H9 (cell line): Measurements from ENCODE around the gene ZNF416. TPM values are rescaled to one million over a fixed set of nuclear protein-coding genes. Genes with fewer than 3 reads are reported as not detected.

ENCODE experiments used
- DNase-seq: peaks from one replicate; pipeline ENCODE4 v3.0.0-alpha.2; 2017
- H2AFZ ChIP-seq: one replicate; pipeline ENCODE4 v1.6.1; 2013; ENCODE audit warnings: mild to moderate bottlenecking, low read length, control low read depth, moderate library complexity
- H2AK5ac ChIP-seq: 2 replicates; pipeline ENCODE4 v1.6.1; 2013; ENCODE audit warnings: low read length, control low read depth, mixed read lengths; ENCODE audit not compliant: insufficient read length
- H2BK120ac ChIP-seq: one replicate; pipeline ENCODE4 v1.6.1; 2013; ENCODE audit warnings: low read depth, mild to moderate bottlenecking, low read length, control low read depth, inconsistent platforms; ENCODE audit not compliant: poor library complexity, severe bottlenecking
- H2BK12ac ChIP-seq: 2 replicates; pipeline ENCODE4 v1.6.1; 2013; ENCODE audit warnings: low read length, control low read depth, mixed read lengths, low read depth; ENCODE audit not compliant: insufficient read length
- H2BK15ac ChIP-seq: 2 replicates; pipeline ENCODE4 v1.6.1; 2013; ENCODE audit warnings: low read depth, low read length, control low read depth
- H2BK20ac ChIP-seq: one replicate; pipeline ENCODE4 v1.6.1; 2013; ENCODE audit warnings: low read depth, mild to moderate bottlenecking, low read length, control low read depth, inconsistent platforms; ENCODE audit not compliant: poor library complexity, severe bottlenecking
- H2BK5ac ChIP-seq: 2 replicates; pipeline ENCODE4 v1.6.1; 2013; ENCODE audit warnings: low read length, control low read depth, mixed read lengths; ENCODE audit not compliant: insufficient read length
- H3K14ac ChIP-seq: 2 replicates; pipeline ENCODE4 v1.6.1; 2013; ENCODE audit warnings: low read length, control low read depth; ENCODE audit not compliant: insufficient read depth
- H3K18ac ChIP-seq: 2 replicates; pipeline ENCODE4 v1.6.1; 2013; ENCODE audit warnings: low read depth, mild to moderate bottlenecking, mixed read lengths, low read length, control low read depth; ENCODE audit not compliant: insufficient read length
- H3K23ac ChIP-seq: 2 replicates; pipeline ENCODE4 v1.6.1; 2013; ENCODE audit warnings: low read length, control low read depth, mixed read lengths, low read depth; ENCODE audit not compliant: insufficient read length
- H3K23me2 ChIP-seq: 2 replicates; pipeline ENCODE4 v1.6.1; 2013; ENCODE audit warnings: low read depth, mild to moderate bottlenecking, mixed read lengths, low read length, control low read depth; ENCODE audit not compliant: insufficient read length, poor library complexity, severe bottlenecking
- H3K27ac ChIP-seq: 2 replicates; pipeline ENCODE4 v1.5.1; 2013; ENCODE audit warnings: low read length, control low read depth, mixed read lengths, low read depth; ENCODE audit not compliant: insufficient read length
- H3K27me3 ChIP-seq: 2 replicates; pipeline ENCODE4 v1.6.1; 2013; ENCODE audit warnings: low read length, control low read depth, inconsistent platforms; ENCODE audit not compliant: insufficient read depth
- H3K4ac ChIP-seq: 2 replicates; pipeline ENCODE4 v1.6.1; 2013; ENCODE audit warnings: low read depth, mild to moderate bottlenecking, control low read depth, inconsistent platforms, low read length, moderate library complexity
- H3K4me1 ChIP-seq: 2 replicates; pipeline ENCODE4 v1.6.1; 2013; ENCODE audit warnings: low read length, control low read depth, inconsistent platforms; ENCODE audit not compliant: insufficient read depth
- H3K4me2 ChIP-seq: 2 replicates; pipeline ENCODE4 v1.6.1; 2013; ENCODE audit warnings: low read length, control low read depth, mixed read lengths; ENCODE audit not compliant: insufficient read length, insufficient read depth
- H3K56ac ChIP-seq: 2 replicates; pipeline ENCODE4 v1.6.1; 2013; ENCODE audit warnings: low read depth, mild to moderate bottlenecking, mixed read lengths, low read length, control low read depth; ENCODE audit not compliant: insufficient read length
- H3K79me1 ChIP-seq: 2 replicates; pipeline ENCODE4 v1.6.1; 2013; ENCODE audit warnings: low read depth, mild to moderate bottlenecking, moderate library complexity, low read length, control low read depth, inconsistent platforms; ENCODE audit not compliant: insufficient read depth, poor library complexity, severe bottlenecking
- H3K79me2 ChIP-seq: 2 replicates; pipeline ENCODE4 v1.6.1; 2013; ENCODE audit warnings: low read length, control low read depth, inconsistent platforms; ENCODE audit not compliant: insufficient read depth
- H3K9ac ChIP-seq: 2 replicates; pipeline ENCODE4 v1.6.1; 2013; ENCODE audit warnings: low read length, control low read depth, mixed read lengths; ENCODE audit not compliant: insufficient read length; ENCODE audit errors: extremely low read depth
- H3K9me3 ChIP-seq: one replicate; pipeline ENCODE4 v1.6.1; 2013; ENCODE audit warnings: low read depth, low read length, inconsistent platforms; ENCODE audit not compliant: control insufficient read depth
- H3T11ph ChIP-seq: one replicate; pipeline ENCODE4 v1.6.1; 2013; ENCODE audit warnings: mild to moderate bottlenecking, low read length, control low read depth, inconsistent platforms
- H4K20me1 ChIP-seq: one replicate; pipeline ENCODE4 v1.6.1; 2013; ENCODE audit not compliant: control insufficient read depth, insufficient read length, insufficient read depth
- H4K5ac ChIP-seq: 2 replicates; pipeline ENCODE4 v1.6.1; 2013; ENCODE audit warnings: low read depth, mild to moderate bottlenecking, mixed read lengths, low read length, control low read depth; ENCODE audit not compliant: insufficient read length
- H4K8ac ChIP-seq: replicated peaks from 2 replicates; pipeline ENCODE4 v1.6.1; 2013; ENCODE audit warnings: low read length, control low read depth, mixed read lengths, low read depth; ENCODE audit not compliant: insufficient read length
- H4K91ac ChIP-seq: 2 replicates; pipeline ENCODE4 v1.6.1; 2013; ENCODE audit warnings: low read depth, mild to moderate bottlenecking, moderate library complexity, mixed read lengths, low read length, control low read depth; ENCODE audit not compliant: insufficient read length
- H3K27ac Mint-ChIP-seq, 3 experiments: 2 replicates in 2 of 3; 3 replicates in 1 of 3; pipeline ENCODE4 v1.8.0; 2020 to 2021; ENCODE audit warnings: mixed read lengths in 3 of 3, mild to moderate bottlenecking in 1 of 3, moderate library complexity in 1 of 3
- H3K27me3 Mint-ChIP-seq: 2 replicates; pipeline ENCODE4 v1.8.0; 2021; ENCODE audit warnings: low read depth, mild to moderate bottlenecking, moderate library complexity, mixed read lengths
- H3K36me3 Mint-ChIP-seq, 3 experiments: 2 replicates in 2 of 3; 3 replicates in 1 of 3; pipeline ENCODE4 v1.8.0; 2020 to 2021; ENCODE audit warnings: low read depth in 3 of 3, mixed read lengths in 3 of 3; ENCODE audit not compliant: insufficient read depth in 1 of 3
- H3K4me1 Mint-ChIP-seq, 2 experiments: 2 replicates each; pipeline ENCODE4 v1.8.0; 2020; ENCODE audit warnings: mixed read lengths in 2 of 2
- H3K4me3 Mint-ChIP-seq, 2 experiments: 2 replicates in 1 of 2; 3 replicates in 1 of 2; pipeline ENCODE4 v1.8.0; 2020 to 2021; ENCODE audit warnings: mild to moderate bottlenecking in 2 of 2, mixed read lengths in 2 of 2, moderate library complexity in 1 of 2
- H3K9me3 Mint-ChIP-seq, 2 experiments: 2 replicates in 1 of 2; 3 replicates in 1 of 2; pipeline ENCODE4 v1.8.0; 2020; ENCODE audit warnings: mild to moderate bottlenecking in 2 of 2, mixed read lengths in 2 of 2, moderate library complexity in 1 of 2
- CTCF ChIP-seq: fragments of 200-600 bp; sonication (generic); conservative IDR thresholded peaks from 3 replicates; pipeline ENCODE4 v1.8.0; 2021; ENCODE audit warnings: antibody characterized with exemption, mild to moderate bottlenecking
- WGBS: extraction: QIAGEN DNeasy Blood & Tissue Kit; methylation state at CpG from one replicate; pipeline ENCODE4 v1.1.7; 2013; ENCODE audit warnings: missing lambda C conversion rate, low lambda C conversion rate, mixed read lengths; ENCODE audit not compliant: insufficient read length; ENCODE audit errors: extremely low coverage; 5-methylcytosine and 5-hydroxymethylcytosine counted together
- total RNA-seq: library from RNA; stranded (reverse); gene quantifications from 2 replicates; pipeline ENCODE4 v1.2.1, GENCODE V29; 2021

ZNF416 gene
- total RNA-seq, 1 experiment from 2014 or later = 10.9 TPM

GRCh38 chr19:57615346-57615745 lies 36.6 kb upstream of the ZNF416 start:
- Histone ChIP-seq H3K23ac (no peak overlapping the region), H4K8ac (no peak overlapping the region), H2BK15ac (no peak overlapping the region), H2AK5ac (no peak overlapping the region), H3K27me3 (no peaks in the 10 kb centered on the region), H3K79me1 (peaks cover 12% of the 10 kb centered on the region), H2BK120ac (no peak overlapping the region), H4K5ac (no peak overlapping the region), H3K18ac (no peak overlapping the region), H4K91ac (no peak overlapping the region), H3K27ac (no peak overlapping the region), H3K23me2 (no peaks in the 10 kb centered on the region), H3K56ac (no peak overlapping the region), H3K4me1 (no peaks in the 10 kb centered on the region), H3K4ac (no peak overlapping the region), H2AFZ (no peak overlapping the region), H3T11ph (no peak overlapping the region), H3K14ac (no peak overlapping the region), H3K79me2 (peaks cover 42% of the 10 kb centered on the region; the same call in 1 of the 2 replicates), H3K9me3 (peaks cover 54% of the 10 kb centered on the region), H4K20me1 (no peaks in the 10 kb centered on the region), H3K4me2 (peak overlapping the region; percentile 82), H2BK5ac (no peak overlapping the region), H3K9ac (no peak overlapping the region), H2BK12ac (no peak overlapping the region), H2BK20ac (no peak overlapping the region)
- H3K27ac Mint-ChIP-seq = peak overlapping the region in 2 of 3 experiments; percentile 48 to 94; a peak in 3 of 7 replicates
- H3K27me3 Mint-ChIP-seq = peaks cover 9% of the 10 kb centered on the region
- no CpG with 5 or more reads among the region's 3 CpGs for WGBS
- no peak for TF ChIP-seq CTCF
- no peak for DNase-seq
- H3K4me1 Mint-ChIP-seq = peaks cover 7 to 13% of the 10 kb centered on the region in 2 experiments
- H3K9me3 Mint-ChIP-seq = peaks cover 63 to 77% of the 10 kb centered on the region in 2 experiments
- peaks cover 60 to 62% (median 61%) of the 10 kb centered on the region in 3 experiments for H3K36me3 Mint-ChIP-seq
- H3K4me3 Mint-ChIP-seq = peak overlapping the region; percentile 93 to 99
